Nephron (organoid): ENCODE results near the gene PGP.

Experiments used
- H3K27ac Mint-ChIP-seq, 3 experiments: 2 replicates each; pipeline ENCODE4 v1.8.0; 2020; ENCODE audit warnings: mixed read lengths in 3 of 3, mild to moderate bottlenecking in 2 of 3, moderate library complexity in 1 of 3
- H3K27me3 Mint-ChIP-seq: 2 replicates; pipeline ENCODE4 v1.8.0; 2021; ENCODE audit warnings: low read depth, mild to moderate bottlenecking, moderate library complexity, mixed read lengths
- H3K36me3 Mint-ChIP-seq: 2 replicates; pipeline ENCODE4 v1.8.0; 2020; ENCODE audit warnings: low read depth, mixed read lengths
- H3K4me1 Mint-ChIP-seq: 2 replicates; pipeline ENCODE4 v1.8.0; 2020; ENCODE audit warnings: mixed read lengths
- H3K4me3 Mint-ChIP-seq, 3 experiments: 2 replicates each; pipeline ENCODE4 v1.8.0; 2020; ENCODE audit warnings: mild to moderate bottlenecking in 3 of 3, mixed read lengths in 3 of 3, moderate library complexity in 2 of 3
- H3K9me3 Mint-ChIP-seq: 2 replicates; pipeline ENCODE4 v1.8.0; 2020; ENCODE audit warnings: mixed read lengths
- CTCF ChIP-seq, 3 experiments: fragments of 200-600 bp; sonication (generic); IDR thresholded peaks; one replicate each; pipeline ENCODE4 v1.5.0; 2021; ENCODE audit warnings: antibody characterized with exemption in 3 of 3; ENCODE audit not compliant: unreplicated experiment in 3 of 3

Gene PGP

GRCh38 chr16:2196162-2196980 lies 18.3 kb downstream of the PGP start, which contains the start of gene CASKIN1:
CASKIN1 (minus strand) TSS chr16:2196605; CDS start chr16:2196432, 173 bp downstream.
- peaks cover 31% of the 10 kb centered on the region for H3K27me3 Mint-ChIP-seq
- H3K36me3 Mint-ChIP-seq: no peaks in the 10 kb centered on the region

GRCh38 chr16:2195322-2196161 lies 19.1 kb downstream of the PGP start:
- peaks cover 6% of the 10 kb centered on the region for H3K4me1 Mint-ChIP-seq
- no peak for TF ChIP-seq CTCF (IDR thresholded peaks at IDR 0.05; ENCODE audit: unreplicated experiment in 3 of 3)
- no peak overlapping the region for H3K27ac Mint-ChIP-seq
- no peaks in the 10 kb centered on the region for H3K36me3 Mint-ChIP-seq
- H3K4me3 Mint-ChIP-seq: peak overlapping the region; percentile 66 to 73 (median 66)
- no peaks in the 10 kb centered on the region for H3K9me3 Mint-ChIP-seq
- H3K27me3 Mint-ChIP-seq: peaks cover 27% of the 10 kb centered on the region

More at GRCh38 chr16:2196162-2196980, 18.3 kb downstream of the PGP start, which contains the start of gene CASKIN1:
- Mint-ChIP-seq H3K4me1 (peaks cover 6% of the 10 kb centered on the region), H3K4me3 (peak within 1 kb of the TSS; percentile 74 to 84 (median 77)), H3K27ac (no peak within 1 kb of the TSS), H3K9me3 (no peaks in the 10 kb centered on the region)
- TF ChIP-seq CTCF (IDR thresholded peaks at IDR 0.05; ENCODE audit: unreplicated experiment in 3 of 3): no peak

- Mint-ChIP-seq H3K4me1 (peaks cover 6% of the 10 kb centered on the region), H3K36me3 (no peaks in the 10 kb centered on the region), H3K27ac (no peak overlapping the region), H3K9me3 (no peaks in the 10 kb centered on the region), H3K4me3 (peak overlapping the region; percentile 62 to 73 (median 66)), H3K27me3 (peaks cover 21% of the 10 kb centered on the region)
- peak; percentile 32 to 46 (median 44) for TF ChIP-seq CTCF (IDR thresholded peaks at IDR 0.05; ENCODE audit: unreplicated experiment in 3 of 3)
Measured at GRCh38 chr16:2194852-2195321, 19.8 kb downstream of the PGP start.

- no peaks in the 10 kb centered on the region for H3K36me3 Mint-ChIP-seq
- no peak overlapping the region for H3K27ac Mint-ChIP-seq
- peak overlapping the region; percentile 62 to 73 (median 66) for H3K4me3 Mint-ChIP-seq
- no peaks in the 10 kb centered on the region for H3K9me3 Mint-ChIP-seq
- TF ChIP-seq CTCF (IDR thresholded peaks at IDR 0.05; ENCODE audit: unreplicated experiment in 3 of 3): no peak
- peaks cover 19% of the 10 kb centered on the region for H3K27me3 Mint-ChIP-seq
- peaks cover 6% of the 10 kb centered on the region for H3K4me1 Mint-ChIP-seq
Measured at GRCh38 chr16:2194166-2194834, 20.3 kb downstream of the PGP start.

- no peaks in the 10 kb centered on the region for H3K9me3 Mint-ChIP-seq
- peaks cover 6% of the 10 kb centered on the region for H3K4me1 Mint-ChIP-seq
- no peaks in the 10 kb centered on the region for H3K36me3 Mint-ChIP-seq
- no peak overlapping the region for H3K4me3 Mint-ChIP-seq
- no peak overlapping the region for H3K27ac Mint-ChIP-seq
- peaks cover 4% of the 10 kb centered on the region for H3K27me3 Mint-ChIP-seq
- TF ChIP-seq CTCF (IDR thresholded peaks at IDR 0.05; ENCODE audit: unreplicated experiment in 3 of 3): no peak
Measured at GRCh38 chr16:2191446-2191706, 23.3 kb downstream of the PGP start.
